SK-N-SH treated with all-trans-retinoic acid at 6 μM for 48 hours (cell line): ENCODE data around the gene FICD.

Source experiments
- ATAC-seq: fragments of 200-7000 bp; cut with Tn5 transposase; 3 replicates; pipeline ENCODE4 v1.9.1; 2020; ENCODE audit warnings: mild to moderate bottlenecking, moderate library complexity
- ARNTL ChIP-seq: fragments of 450-650 bp; formaldehyde crosslinking; IDR thresholded peaks from 2 replicates; pipeline ENCODE4 v1.5.0; 2020; ENCODE audit warnings: low read depth, mild to moderate bottlenecking, moderate library complexity, borderline replicate concordance
- BACH2 ChIP-seq: fragments of 250-450 bp; sonication (Bioruptor Pico); IDR thresholded peaks from 2 replicates; pipeline ENCODE4 v1.9.0; 2021; ENCODE audit warnings: mild to moderate bottlenecking, borderline replicate concordance
- CSDC2 ChIP-seq: fragments of 250-450 bp; sonication (Bioruptor Pico); IDR thresholded peaks from 2 replicates; pipeline ENCODE4 v1.5.0; 2020; ENCODE audit warnings: mild to moderate bottlenecking, moderate library complexity
- ESRRG ChIP-seq: fragments of 250-450 bp; sonication (Bioruptor Pico); IDR thresholded peaks from 2 replicates; pipeline ENCODE4 v1.6.1; 2021; ENCODE audit warnings: mild to moderate bottlenecking
- OSR1 ChIP-seq: fragments of 250-450 bp; sonication (Bioruptor Pico); IDR thresholded peaks from 2 replicates; pipeline ENCODE4 v1.8.0; 2022; ENCODE audit warnings: moderate library complexity, mild to moderate bottlenecking, inconsistent platforms
- PPARA ChIP-seq: fragments of 250-450 bp; sonication (Bioruptor Pico); IDR thresholded peaks from 2 replicates; pipeline ENCODE4 v1.5.0; 2020; ENCODE audit warnings: mild to moderate bottlenecking, borderline replicate concordance
- RARB ChIP-seq: fragments of 250-450 bp; sonication (Bioruptor Pico); IDR thresholded peaks from 2 replicates; pipeline ENCODE4 v1.8.0; 2021; ENCODE audit warnings: mild to moderate bottlenecking, moderate library complexity
- SNAI2 ChIP-seq: fragments of 250-450 bp; sonication (Bioruptor Pico); IDR thresholded peaks from 2 replicates; pipeline ENCODE4 v1.5.0; 2020; ENCODE audit warnings: mild to moderate bottlenecking, moderate library complexity
- TCF4 ChIP-seq: fragments of 250-450 bp; sonication (Bioruptor Pico); IDR thresholded peaks from 2 replicates; pipeline ENCODE4 v1.8.0; 2021; ENCODE audit warnings: mild to moderate bottlenecking, moderate library complexity, borderline replicate concordance
- TOX ChIP-seq: fragments of 250-450 bp; sonication (Bioruptor Pico); IDR thresholded peaks from 2 replicates; pipeline ENCODE4 v1.8.0; 2021; ENCODE audit warnings: mild to moderate bottlenecking, moderate library complexity, borderline replicate concordance
- ZC3H10 ChIP-seq: fragments of 250-450 bp; sonication (Bioruptor Pico); IDR thresholded peaks from 2 replicates; pipeline ENCODE4 v1.5.1; 2021; ENCODE audit warnings: mild to moderate bottlenecking, moderate library complexity
- ZFP3 ChIP-seq: fragments of 250-450 bp; sonication (Bioruptor Pico); IDR thresholded peaks from 2 replicates; pipeline ENCODE4 v1.5.0; 2020; ENCODE audit warnings: mild to moderate bottlenecking, moderate library complexity
- ZFP30 ChIP-seq: fragments of 450-650 bp; formaldehyde crosslinking; IDR thresholded peaks from 2 replicates; pipeline ENCODE4 v1.5.0; 2022; ENCODE audit warnings: mild to moderate bottlenecking, moderate library complexity
- ZNF70 ChIP-seq: fragments of 450-650 bp; formaldehyde crosslinking; IDR thresholded peaks from 2 replicates; pipeline ENCODE4 v1.5.0; 2020; ENCODE audit warnings: mild to moderate bottlenecking, moderate library complexity
- ZNF8 ChIP-seq: fragments of 450-650 bp; formaldehyde crosslinking; IDR thresholded peaks from 2 replicates; pipeline ENCODE4 v1.5.0; 2020; ENCODE audit warnings: mild to moderate bottlenecking, moderate library complexity
- TF ChIP-seq, protein P1 (sequence below): fragments of 250-450 bp; sonication (Bioruptor Pico); IDR thresholded peaks from 2 replicates; pipeline ENCODE4 v1.5.1; 2020; ENCODE audit warnings: low read depth, mild to moderate bottlenecking, moderate library complexity
- TF ChIP-seq, protein P2 (sequence below): fragments of 250-450 bp; sonication (Bioruptor Pico); IDR thresholded peaks from 2 replicates; pipeline ENCODE4 v1.8.0; 2020; ENCODE audit warnings: mild to moderate bottlenecking, moderate library complexity, borderline replicate concordance
- TF ChIP-seq, protein P3 (sequence below): fragments of 250-450 bp; sonication (Bioruptor Pico); IDR thresholded peaks from 2 replicates; pipeline ENCODE4 v1.5.0; 2020; ENCODE audit warnings: mild to moderate bottlenecking, moderate library complexity
- TF ChIP-seq, protein P4 (sequence below): fragments of 250-450 bp; sonication (Bioruptor Pico); IDR thresholded peaks from 2 replicates; pipeline ENCODE4 v1.8.0; 2021; ENCODE audit warnings: low read depth, mild to moderate bottlenecking, moderate library complexity, borderline replicate concordance

Gene FICD

DNA sequence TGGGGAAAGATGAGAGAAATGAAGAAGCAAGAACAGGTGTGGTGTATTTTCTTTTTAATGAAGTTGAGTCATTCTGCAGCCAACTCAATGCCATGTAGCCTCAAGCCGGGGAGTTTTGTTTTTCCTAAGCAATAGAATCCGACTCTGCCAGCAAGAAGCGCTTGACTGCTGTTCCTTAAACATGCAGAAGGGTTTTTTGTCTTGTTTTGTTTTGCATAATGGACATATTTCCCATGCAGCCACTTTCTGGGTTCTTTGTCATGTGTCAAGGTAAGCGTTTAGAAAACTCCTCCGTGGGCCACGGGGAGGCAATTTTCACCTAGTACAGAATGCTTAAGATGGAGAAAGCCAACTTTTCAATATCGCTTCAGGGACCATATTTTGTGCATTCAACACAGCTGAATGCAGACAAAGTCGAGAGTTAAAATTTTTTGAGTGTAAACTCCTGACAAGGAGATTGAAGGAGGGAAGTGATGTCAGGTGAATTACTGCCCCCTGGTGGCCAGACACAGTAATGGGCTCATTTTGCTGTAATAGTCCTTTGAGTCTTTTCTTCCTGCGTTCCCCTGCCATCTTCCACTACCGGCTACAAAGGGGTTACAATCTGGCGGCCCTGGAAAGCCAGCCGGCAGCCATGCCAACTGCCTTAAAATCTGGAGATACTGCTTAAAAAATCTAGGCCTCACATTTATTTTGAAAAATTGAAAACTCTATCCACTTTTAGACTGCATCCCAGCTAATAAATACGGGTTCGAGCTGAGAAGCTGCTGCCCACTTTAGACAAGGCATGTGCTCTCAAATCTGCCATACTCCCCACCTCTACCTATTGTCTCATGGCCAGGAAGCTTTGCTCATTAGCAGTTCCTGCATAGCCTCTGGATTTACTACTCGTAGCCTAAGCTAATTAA lies 3.2 kb upstream of the FICD start:
- ATAC-seq, result no peak
- TF ChIP-seq TOX (CRISPR knock-in tag), result no peak
- no peak for TF ChIP-seq ARNTL (CRISPR knock-in tag)
- no peak for TF ChIP-seq RARB (CRISPR knock-in tag)
- no peak for TF ChIP-seq CSDC2 (CRISPR knock-in tag)
- TF ChIP-seq, protein P1, sequence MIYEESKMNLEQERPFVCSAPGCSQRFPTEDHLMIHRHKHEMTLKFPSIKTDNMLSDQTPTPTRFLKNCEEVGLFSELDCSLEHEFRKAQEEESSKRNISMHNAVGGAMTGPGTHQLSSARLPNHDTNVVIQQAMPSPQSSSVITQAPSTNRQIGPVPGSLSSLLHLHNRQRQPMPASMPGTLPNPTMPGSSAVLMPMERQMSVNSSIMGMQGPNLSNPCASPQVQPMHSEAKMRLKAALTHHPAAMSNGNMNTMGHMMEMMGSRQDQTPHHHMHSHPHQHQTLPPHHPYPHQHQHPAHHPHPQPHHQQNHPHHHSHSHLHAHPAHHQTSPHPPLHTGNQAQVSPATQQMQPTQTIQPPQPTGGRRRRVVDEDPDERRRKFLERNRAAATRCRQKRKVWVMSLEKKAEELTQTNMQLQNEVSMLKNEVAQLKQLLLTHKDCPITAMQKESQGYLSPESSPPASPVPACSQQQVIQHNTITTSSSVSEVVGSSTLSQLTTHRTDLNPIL (CRISPR knock-in tag), result no peak
- TF ChIP-seq, protein P2, sequence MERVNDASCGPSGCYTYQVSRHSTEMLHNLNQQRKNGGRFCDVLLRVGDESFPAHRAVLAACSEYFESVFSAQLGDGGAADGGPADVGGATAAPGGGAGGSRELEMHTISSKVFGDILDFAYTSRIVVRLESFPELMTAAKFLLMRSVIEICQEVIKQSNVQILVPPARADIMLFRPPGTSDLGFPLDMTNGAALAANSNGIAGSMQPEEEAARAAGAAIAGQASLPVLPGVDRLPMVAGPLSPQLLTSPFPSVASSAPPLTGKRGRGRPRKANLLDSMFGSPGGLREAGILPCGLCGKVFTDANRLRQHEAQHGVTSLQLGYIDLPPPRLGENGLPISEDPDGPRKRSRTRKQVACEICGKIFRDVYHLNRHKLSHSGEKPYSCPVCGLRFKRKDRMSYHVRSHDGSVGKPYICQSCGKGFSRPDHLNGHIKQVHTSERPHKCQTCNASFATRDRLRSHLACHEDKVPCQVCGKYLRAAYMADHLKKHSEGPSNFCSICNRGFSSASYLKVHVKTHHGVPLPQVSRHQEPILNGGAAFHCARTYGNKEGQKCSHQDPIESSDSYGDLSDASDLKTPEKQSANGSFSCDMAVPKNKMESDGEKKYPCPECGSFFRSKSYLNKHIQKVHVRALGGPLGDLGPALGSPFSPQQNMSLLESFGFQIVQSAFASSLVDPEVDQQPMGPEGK (CRISPR knock-in tag), result no peak
- no peak for TF ChIP-seq ZC3H10 (CRISPR knock-in tag)
- no peak for TF ChIP-seq TCF4
- no peak for TF ChIP-seq ZFP30 (CRISPR knock-in tag)
- no peak for TF ChIP-seq ESRRG (CRISPR knock-in tag)
- no peak for TF ChIP-seq PPARA (CRISPR knock-in tag)
- TF ChIP-seq, protein P3, sequence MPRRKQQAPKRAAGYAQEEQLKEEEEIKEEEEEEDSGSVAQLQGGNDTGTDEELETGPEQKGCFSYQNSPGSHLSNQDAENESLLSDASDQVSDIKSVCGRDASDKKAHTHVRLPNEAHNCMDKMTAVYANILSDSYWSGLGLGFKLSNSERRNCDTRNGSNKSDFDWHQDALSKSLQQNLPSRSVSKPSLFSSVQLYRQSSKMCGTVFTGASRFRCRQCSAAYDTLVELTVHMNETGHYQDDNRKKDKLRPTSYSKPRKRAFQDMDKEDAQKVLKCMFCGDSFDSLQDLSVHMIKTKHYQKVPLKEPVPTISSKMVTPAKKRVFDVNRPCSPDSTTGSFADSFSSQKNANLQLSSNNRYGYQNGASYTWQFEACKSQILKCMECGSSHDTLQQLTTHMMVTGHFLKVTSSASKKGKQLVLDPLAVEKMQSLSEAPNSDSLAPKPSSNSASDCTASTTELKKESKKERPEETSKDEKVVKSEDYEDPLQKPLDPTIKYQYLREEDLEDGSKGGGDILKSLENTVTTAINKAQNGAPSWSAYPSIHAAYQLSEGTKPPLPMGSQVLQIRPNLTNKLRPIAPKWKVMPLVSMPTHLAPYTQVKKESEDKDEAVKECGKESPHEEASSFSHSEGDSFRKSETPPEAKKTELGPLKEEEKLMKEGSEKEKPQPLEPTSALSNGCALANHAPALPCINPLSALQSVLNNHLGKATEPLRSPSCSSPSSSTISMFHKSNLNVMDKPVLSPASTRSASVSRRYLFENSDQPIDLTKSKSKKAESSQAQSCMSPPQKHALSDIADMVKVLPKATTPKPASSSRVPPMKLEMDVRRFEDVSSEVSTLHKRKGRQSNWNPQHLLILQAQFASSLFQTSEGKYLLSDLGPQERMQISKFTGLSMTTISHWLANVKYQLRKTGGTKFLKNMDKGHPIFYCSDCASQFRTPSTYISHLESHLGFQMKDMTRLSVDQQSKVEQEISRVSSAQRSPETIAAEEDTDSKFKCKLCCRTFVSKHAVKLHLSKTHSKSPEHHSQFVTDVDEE (CRISPR knock-in tag), result no peak
- no peak for TF ChIP-seq ZNF70
- TF ChIP-seq, all 23 proteins: peak for 0

DNA sequence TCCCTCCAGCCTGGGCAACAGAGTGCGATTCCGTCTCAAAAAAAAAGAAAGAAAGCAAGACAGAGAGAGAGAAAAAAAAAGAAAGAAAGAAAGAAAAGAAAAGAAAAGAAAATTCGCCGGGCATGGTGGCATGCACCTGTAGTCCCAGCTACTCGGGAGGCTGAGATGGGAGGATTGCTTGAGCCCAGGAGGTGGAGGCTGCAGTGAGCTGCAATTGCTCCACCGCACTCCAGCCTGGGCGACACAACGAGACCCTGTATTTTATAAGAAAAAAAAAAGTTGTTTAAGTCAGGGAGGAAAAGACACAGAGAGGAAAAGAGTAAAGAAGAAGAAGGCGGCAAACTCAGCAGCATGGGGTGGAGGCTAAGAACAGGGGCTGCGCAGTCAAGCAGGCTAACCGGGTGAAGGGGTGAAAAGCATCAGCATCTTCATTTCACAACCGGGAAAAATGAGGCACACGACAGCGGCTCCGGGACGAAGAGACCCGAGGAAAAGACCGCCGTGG lies 557 bp upstream of the FICD start:
- TF ChIP-seq PPARA (CRISPR knock-in tag) (no peak), OSR1 (no peak), ZFP3 (CRISPR knock-in tag) (no peak), ESRRG (CRISPR knock-in tag) (no peak), BACH2 (CRISPR knock-in tag) (no peak), SNAI2 (CRISPR knock-in tag) (no peak), ZNF8 (no peak)
- TF ChIP-seq, protein P1 (CRISPR knock-in tag), result no peak
- TF ChIP-seq, protein P4, sequence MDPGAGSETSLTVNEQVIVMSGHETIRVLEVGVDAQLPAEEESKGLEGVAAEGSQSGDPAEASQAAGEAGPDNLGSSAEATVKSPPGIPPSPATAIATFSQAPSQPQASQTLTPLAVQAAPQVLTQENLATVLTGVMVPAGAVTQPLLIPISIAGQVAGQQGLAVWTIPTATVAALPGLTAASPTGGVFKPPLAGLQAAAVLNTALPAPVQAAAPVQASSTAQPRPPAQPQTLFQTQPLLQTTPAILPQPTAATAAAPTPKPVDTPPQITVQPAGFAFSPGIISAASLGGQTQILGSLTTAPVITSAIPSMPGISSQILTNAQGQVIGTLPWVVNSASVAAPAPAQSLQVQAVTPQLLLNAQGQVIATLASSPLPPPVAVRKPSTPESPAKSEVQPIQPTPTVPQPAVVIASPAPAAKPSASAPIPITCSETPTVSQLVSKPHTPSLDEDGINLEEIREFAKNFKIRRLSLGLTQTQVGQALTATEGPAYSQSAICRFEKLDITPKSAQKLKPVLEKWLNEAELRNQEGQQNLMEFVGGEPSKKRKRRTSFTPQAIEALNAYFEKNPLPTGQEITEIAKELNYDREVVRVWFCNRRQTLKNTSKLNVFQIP (CRISPR knock-in tag), result no peak
- ATAC-seq, result peak; percentile 16

DNA sequence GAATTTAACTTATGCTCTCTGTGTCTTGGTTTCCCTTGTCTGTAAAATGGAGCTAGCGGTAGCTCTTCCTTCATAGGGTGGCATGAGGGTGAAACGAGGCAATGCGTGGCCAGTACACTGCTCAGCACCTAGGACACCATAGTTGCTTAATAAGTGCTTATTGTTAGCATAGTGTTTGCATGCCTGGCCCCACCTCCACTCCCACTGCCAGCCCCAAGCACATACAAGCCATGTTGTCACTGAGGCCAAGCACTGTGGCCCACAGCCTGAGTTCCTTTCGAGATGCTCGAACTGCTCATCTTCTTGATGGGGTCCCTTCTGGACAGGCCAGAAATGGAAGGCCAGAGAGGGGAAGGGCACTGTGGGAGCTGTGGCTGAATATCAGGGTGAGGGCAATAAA lies 839 bp downstream of the FICD start:
- ATAC-seq, result peak; percentile 1; the same call in 2 of the 3 replicates
- no peak for TF ChIP-seq OSR1
- TF ChIP-seq, all 23 proteins: peak for 0
